Muscle layer of duodenum (tissue), 2 donors: ENCODE results near the gene ORAI3.
A peak's percentile ranks its signal among the peaks of the same experiment; 100 is the strongest.

Experiments
- H3K27ac ChIP-seq: one replicate; pipeline ENCODE4 v1.7.0; 2013; ENCODE audit warnings: mild to moderate bottlenecking, low read length
- H3K27me3 ChIP-seq: one replicate; pipeline ENCODE4 v1.7.0; 2013; ENCODE audit warnings: low read depth, mild to moderate bottlenecking, control low read depth, low read length
- H3K36me3 ChIP-seq, 2 donors: one replicate each; pipeline ENCODE4 v1.7.0; 2013; ENCODE audit warnings: low read length in 2 of 2, control low read depth in 1 of 2, mild to moderate bottlenecking in 1 of 2; ENCODE audit not compliant: insufficient read depth in 2 of 2, control insufficient read depth in 1 of 2
- H3K4me1 ChIP-seq, 2 donors: one replicate each; pipeline ENCODE4 v1.7.0; 2013; ENCODE audit warnings: low read length in 2 of 2, mild to moderate bottlenecking in 2 of 2, control low read depth in 1 of 2, moderate library complexity in 1 of 2; ENCODE audit not compliant: insufficient read depth in 2 of 2, control insufficient read depth in 1 of 2
- H3K4me3 ChIP-seq, 2 donors: one replicate each; pipeline ENCODE4 v1.7.0; 2013; ENCODE audit warnings: low read length in 2 of 2, low read depth in 1 of 2, mild to moderate bottlenecking in 1 of 2
- H3K9me3 ChIP-seq, 2 donors: one replicate each; pipeline ENCODE4 v1.7.0; 2013; ENCODE audit warnings: low read length in 2 of 2, control low read depth in 1 of 2, mild to moderate bottlenecking in 1 of 2; ENCODE audit not compliant: control insufficient read depth in 1 of 2
- donor health status: healthy.

Gene ORAI3

GRCh38 chr16:30951193-30951592 is 2.3 kb downstream of the ORAI3 start:
- H3K4me3 ChIP-seq, result peak overlapping the region in 1 of 2 donors; percentile 93
- H3K9me3 ChIP-seq, result no peaks in the 10 kb centered on the region
- H3K27ac ChIP-seq, result no peak overlapping the region
- no peaks in the 10 kb centered on the region for H3K27me3 ChIP-seq
- H3K4me1 ChIP-seq, result peaks cover 8 to 45% of the 10 kb centered on the region in 2 donors
- peaks cover 0 to 4% of the 10 kb centered on the region in 2 donors for H3K36me3 ChIP-seq

- Histone ChIP-seq H3K36me3 (peaks cover 0 to 3% of the 10 kb centered on the region in 2 donors), H3K4me3 (no peak overlapping the region), H3K27ac (no peak overlapping the region), H3K4me1 (peaks cover 8 to 50% of the 10 kb centered on the region in 2 donors), H3K27me3 (no peaks in the 10 kb centered on the region), H3K9me3 (no peaks in the 10 kb centered on the region)
Observed at GRCh38 chr16:30951750-30952149, 2.9 kb downstream of the ORAI3 start.

- Histone ChIP-seq H3K4me3 (no peak overlapping the region), H3K9me3 (no peaks in the 10 kb centered on the region), H3K27ac (no peak overlapping the region), H3K36me3 (no peaks in the 10 kb centered on the region), H3K4me1 (peaks cover 8 to 51% of the 10 kb centered on the region in 2 donors), H3K27me3 (no peaks in the 10 kb centered on the region)
Observed at GRCh38 chr16:30953111-30953510, 4.2 kb downstream of the ORAI3 start.

GRCh38 chr16:30953511-30954124 is 4.8 kb downstream of the ORAI3 start:
- Histone ChIP-seq H3K27ac (no peak overlapping the region), H3K4me1 (peaks cover 8 to 54% of the 10 kb centered on the region in 2 donors), H3K9me3 (no peaks in the 10 kb centered on the region), H3K4me3 (no peak overlapping the region), H3K27me3 (no peaks in the 10 kb centered on the region), H3K36me3 (no peaks in the 10 kb centered on the region)

GRCh38 chr16:30954993-30955392 is 6.1 kb downstream of the ORAI3 start:
- H3K36me3 ChIP-seq, result peaks cover 4 to 11% of the 10 kb centered on the region in 2 donors
- H3K4me1 ChIP-seq, result peaks cover 8 to 62% of the 10 kb centered on the region in 2 donors

GRCh38 chr16:30956601-30957455 is 8.0 kb downstream of the ORAI3 start:
- Histone ChIP-seq H3K27me3 (no peaks in the 10 kb centered on the region), H3K9me3 (no peaks in the 10 kb centered on the region), H3K27ac (peak overlapping the region; percentile 97), H3K4me3 (peak overlapping the region; percentile 72 to 93), H3K36me3 (peaks cover 21 to 28% of the 10 kb centered on the region in 2 donors), H3K4me1 (peaks cover 0 to 47% of the 10 kb centered on the region in 2 donors)

More at GRCh38 chr16:30954993-30955392, 6.1 kb downstream of the ORAI3 start:
- H3K27ac ChIP-seq, result no peak overlapping the region
- no peak overlapping the region for H3K4me3 ChIP-seq
- no peaks in the 10 kb centered on the region for H3K27me3 ChIP-seq
- no peaks in the 10 kb centered on the region for H3K9me3 ChIP-seq

- H3K9me3 ChIP-seq, result no peaks in the 10 kb centered on the region
- H3K27me3 ChIP-seq, result no peaks in the 10 kb centered on the region
- peak within 1 kb of the TSS; percentile 72 to 93 for H3K4me3 ChIP-seq
- H3K27ac ChIP-seq, result peak within 1 kb of the TSS; percentile 97
- H3K4me1 ChIP-seq, result peaks cover 0 to 42% of the 10 kb centered on the region in 2 donors
- peaks cover 22 to 35% of the 10 kb centered on the region in 2 donors for H3K36me3 ChIP-seq
Observed at GRCh38 chr16:30957456-30958174, 8.7 kb downstream of the ORAI3 start, which contains the start of gene SETD1A. SETD1A (plus strand) TSS chr16:30957754; CDS start chr16:30958732, 978 bp downstream.

- Histone ChIP-seq H3K36me3 (peaks cover 30 to 43% of the 10 kb centered on the region in 2 donors), H3K27ac (no peak overlapping the region), H3K9me3 (no peaks in the 10 kb centered on the region), H3K4me1 (peaks cover 0 to 35% of the 10 kb centered on the region in 2 donors), H3K27me3 (no peaks in the 10 kb centered on the region), H3K4me3 (peak overlapping the region; percentile 64 to 70)
Observed at GRCh38 chr16:30958175-30959079, 9.6 kb downstream of the ORAI3 start.

GRCh38 chr16:30961384-30961783 is 12.5 kb downstream of the ORAI3 start:
- no peak overlapping the region for H3K4me3 ChIP-seq
- peaks cover 45 to 73% of the 10 kb centered on the region in 2 donors for H3K36me3 ChIP-seq
- H3K4me1 ChIP-seq, result peaks cover 0 to 24% of the 10 kb centered on the region in 2 donors
- H3K9me3 ChIP-seq, result no peaks in the 10 kb centered on the region
- no peaks in the 10 kb centered on the region for H3K27me3 ChIP-seq
- H3K27ac ChIP-seq, result no peak overlapping the region

- no peaks in the 10 kb centered on the region for H3K27me3 ChIP-seq
- no peak overlapping the region for H3K27ac ChIP-seq
- no peak overlapping the region for H3K4me3 ChIP-seq
- H3K9me3 ChIP-seq, result no peaks in the 10 kb centered on the region
- H3K36me3 ChIP-seq, result peaks cover 54 to 89% of the 10 kb centered on the region in 2 donors
- peaks cover 0 to 12% of the 10 kb centered on the region in 2 donors for H3K4me1 ChIP-seq
Observed at GRCh38 chr16:30963925-30964511, 15.2 kb downstream of the ORAI3 start.
